Calu3 (cell line): ENCODE data around the gene KRT85. TPM values are rescaled to one million over a fixed set of nuclear protein-coding genes. Genes with fewer than 3 reads are reported as not detected.

Experiments used
- BruUV-seq: library from RNA; stranded (reverse); fragments of 400-500 nt; replicated peaks from 2 replicates; lab custom pipeline; 2021; lab: Mats Ljungman, UMichigan
- CTCF ChIA-PET: fragments of 300-600 bp; sonication (Branson Sonifier 250); formaldehyde crosslinking; loops from one replicate; lab custom pipeline; 2022; ENCODE audit warnings: antibody characterized with exemption; lab: Charles Lee
- DNase-seq: peaks from one replicate; pipeline ENCODE4 v3.0.0; 2022
- H3K27ac Mint-ChIP-seq: one replicate; pipeline ENCODE4 v1.8.0; 2022; ENCODE audit warnings: mixed read lengths; ENCODE audit not compliant: unreplicated experiment
- H3K27me3 Mint-ChIP-seq: one replicate; pipeline ENCODE4 v1.8.0; 2022; ENCODE audit warnings: mixed read lengths; ENCODE audit not compliant: unreplicated experiment
- H3K36me3 Mint-ChIP-seq: one replicate; pipeline ENCODE4 v1.8.0; 2022; ENCODE audit warnings: mild to moderate bottlenecking, moderate library complexity, mixed read lengths; ENCODE audit not compliant: insufficient read depth, unreplicated experiment
- H3K4me1 Mint-ChIP-seq: one replicate; pipeline ENCODE4 v1.8.0; 2022; ENCODE audit warnings: mild to moderate bottlenecking, low read depth, mixed read lengths; ENCODE audit not compliant: unreplicated experiment
- H3K4me3 Mint-ChIP-seq: one replicate; pipeline ENCODE4 v1.8.0; 2022; ENCODE audit warnings: mild to moderate bottlenecking, low read depth, moderate library complexity, mixed read lengths; ENCODE audit not compliant: unreplicated experiment
- H3K9me3 Mint-ChIP-seq: one replicate; pipeline ENCODE4 v1.8.0; 2022; ENCODE audit warnings: low read depth, mixed read lengths; ENCODE audit not compliant: unreplicated experiment
- intact Hi-C: fragments of 100-400 bp; cut with micrococcal nuclease; formaldehyde crosslinking; loops from one replicate; pipeline ENCODE4 v1.10.0; 2022; ENCODE audit not compliant: unreplicated experiment
- total RNA-seq: library from RNA; stranded (reverse); gene quantifications from 2 replicates; pipeline ENCODE4 v1.2.3, GENCODE V29; 2022
- TF ChIP-seq, protein P1 (sequence below): fragments of 200-600 bp; IDR thresholded peaks from one replicate; pipeline ENCODE4 v1.8.0; 2022; ENCODE audit warnings: antibody characterized with exemption; ENCODE audit not compliant: unreplicated experiment

Gene KRT85
- total RNA-seq, 1 experiment from 2014 or later: not detected

DNA sequence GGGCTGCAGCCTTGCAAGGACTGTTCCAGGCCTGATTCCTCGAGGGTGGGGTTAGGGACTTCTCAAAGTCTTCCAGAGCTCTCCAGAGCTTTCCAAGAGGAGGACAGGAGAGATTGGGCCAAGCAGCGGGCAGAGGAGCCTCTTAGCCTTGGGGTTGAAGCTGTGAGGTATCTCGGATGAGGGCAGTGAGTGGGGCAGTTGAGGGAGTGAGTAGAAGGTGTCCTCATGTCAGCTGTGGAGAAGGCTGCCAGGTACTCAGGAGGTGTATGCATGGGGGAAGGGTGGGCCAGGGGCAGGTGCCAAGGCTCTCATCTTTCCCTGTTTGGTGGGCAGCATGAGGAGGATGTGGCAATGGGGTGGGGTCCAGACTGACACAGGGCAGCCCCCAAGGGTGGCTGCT lies 53.8 kb downstream of the KRT85 start:
- no peaks in the 10 kb centered on the region for H3K9me3 Mint-ChIP-seq
- peaks cover 24% of the 10 kb centered on the region for H3K4me1 Mint-ChIP-seq
- DNase-seq: no peak
- CTCF ChIA-PET: no interaction called here
- BruUV-seq: no TSS peak
- H3K27ac Mint-ChIP-seq: no peak overlapping the region
- TF ChIP-seq, protein P1, sequence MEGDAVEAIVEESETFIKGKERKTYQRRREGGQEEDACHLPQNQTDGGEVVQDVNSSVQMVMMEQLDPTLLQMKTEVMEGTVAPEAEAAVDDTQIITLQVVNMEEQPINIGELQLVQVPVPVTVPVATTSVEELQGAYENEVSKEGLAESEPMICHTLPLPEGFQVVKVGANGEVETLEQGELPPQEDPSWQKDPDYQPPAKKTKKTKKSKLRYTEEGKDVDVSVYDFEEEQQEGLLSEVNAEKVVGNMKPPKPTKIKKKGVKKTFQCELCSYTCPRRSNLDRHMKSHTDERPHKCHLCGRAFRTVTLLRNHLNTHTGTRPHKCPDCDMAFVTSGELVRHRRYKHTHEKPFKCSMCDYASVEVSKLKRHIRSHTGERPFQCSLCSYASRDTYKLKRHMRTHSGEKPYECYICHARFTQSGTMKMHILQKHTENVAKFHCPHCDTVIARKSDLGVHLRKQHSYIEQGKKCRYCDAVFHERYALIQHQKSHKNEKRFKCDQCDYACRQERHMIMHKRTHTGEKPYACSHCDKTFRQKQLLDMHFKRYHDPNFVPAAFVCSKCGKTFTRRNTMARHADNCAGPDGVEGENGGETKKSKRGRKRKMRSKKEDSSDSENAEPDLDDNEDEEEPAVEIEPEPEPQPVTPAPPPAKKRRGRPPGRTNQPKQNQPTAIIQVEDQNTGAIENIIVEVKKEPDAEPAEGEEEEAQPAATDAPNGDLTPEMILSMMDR: no peak
- H3K27me3 Mint-ChIP-seq: peaks cover 19% of the 10 kb centered on the region
- peaks cover 1% of the 10 kb centered on the region for H3K36me3 Mint-ChIP-seq
- no peak overlapping the region for H3K4me3 Mint-ChIP-seq
- intact Hi-C loops: no loop called here

DNA sequence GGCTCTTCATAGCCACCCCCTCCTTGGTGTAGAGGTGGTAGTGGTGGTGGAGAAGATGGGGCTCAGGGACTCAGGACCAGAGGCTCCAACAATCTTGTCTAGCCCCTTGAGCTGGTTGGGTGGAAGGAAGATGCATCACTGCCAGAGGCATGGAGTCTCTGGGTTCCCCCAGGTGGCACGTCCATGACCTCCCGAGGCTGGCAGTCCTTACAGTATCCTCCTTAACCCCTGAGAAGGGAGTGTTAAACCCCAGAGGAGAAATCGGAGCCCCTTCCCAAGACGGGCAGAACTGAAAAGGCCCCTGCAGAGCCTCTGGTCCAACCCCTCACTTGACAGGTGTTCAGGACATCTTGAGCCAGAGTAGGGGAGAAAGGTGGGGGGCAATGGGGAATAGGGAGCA lies 55.2 kb downstream of the KRT85 start:
- peaks cover 6% of the 10 kb centered on the region for H3K36me3 Mint-ChIP-seq
- H3K4me3 Mint-ChIP-seq: no peak overlapping the region
- DNase-seq: no peak
- CTCF ChIA-PET: interaction anchor here (0.7 kb wide), 2 partner anchors 11 to 1710 kb away, joined by 3 to 4 read pairs; no protein-coding TSS in a partner anchor
- peaks cover 25% of the 10 kb centered on the region for H3K4me1 Mint-ChIP-seq
- intact Hi-C loops: no loop called here
- H3K27ac Mint-ChIP-seq: no peak overlapping the region
- TF ChIP-seq, protein P1: no peak
- H3K27me3 Mint-ChIP-seq: peaks cover 19% of the 10 kb centered on the region
- no peaks in the 10 kb centered on the region for H3K9me3 Mint-ChIP-seq
- BruUV-seq: no TSS peak

DNA sequence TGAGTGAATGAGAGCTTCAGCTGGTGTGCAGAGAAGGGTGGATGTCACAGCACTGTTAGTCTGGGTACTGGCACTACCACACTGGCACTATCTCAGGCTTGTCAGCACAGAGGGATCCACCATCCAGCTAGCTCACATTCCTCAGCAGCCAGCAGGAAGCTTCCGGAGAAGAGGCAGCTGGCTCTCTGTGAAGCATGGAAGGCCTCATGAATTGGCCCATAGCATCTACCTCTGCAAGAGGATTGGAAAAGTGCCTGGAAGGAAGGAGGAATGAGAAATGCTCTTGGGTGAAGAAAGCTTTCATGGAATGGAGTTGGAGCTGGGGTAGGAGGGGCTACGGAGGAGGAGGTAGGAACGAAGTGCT lies 56.0 kb downstream of the KRT85 start:
- H3K27ac Mint-ChIP-seq: no peak overlapping the region
- no peak for DNase-seq
- no TSS peak for BruUV-seq
- peaks cover 29% of the 10 kb centered on the region for H3K4me1 Mint-ChIP-seq
- intact Hi-C loops: no loop called here
- H3K36me3 Mint-ChIP-seq: peaks cover 6% of the 10 kb centered on the region
- no peak overlapping the region for H3K4me3 Mint-ChIP-seq
- CTCF ChIA-PET: interaction anchor here (1.0 kb wide), 1 partner anchor 16 kb away, joined by 3 read pairs; no protein-coding TSS in a partner anchor
- H3K9me3 Mint-ChIP-seq: no peaks in the 10 kb centered on the region
- peaks cover 19% of the 10 kb centered on the region for H3K27me3 Mint-ChIP-seq
- TF ChIP-seq, protein P1: no peak

DNA sequence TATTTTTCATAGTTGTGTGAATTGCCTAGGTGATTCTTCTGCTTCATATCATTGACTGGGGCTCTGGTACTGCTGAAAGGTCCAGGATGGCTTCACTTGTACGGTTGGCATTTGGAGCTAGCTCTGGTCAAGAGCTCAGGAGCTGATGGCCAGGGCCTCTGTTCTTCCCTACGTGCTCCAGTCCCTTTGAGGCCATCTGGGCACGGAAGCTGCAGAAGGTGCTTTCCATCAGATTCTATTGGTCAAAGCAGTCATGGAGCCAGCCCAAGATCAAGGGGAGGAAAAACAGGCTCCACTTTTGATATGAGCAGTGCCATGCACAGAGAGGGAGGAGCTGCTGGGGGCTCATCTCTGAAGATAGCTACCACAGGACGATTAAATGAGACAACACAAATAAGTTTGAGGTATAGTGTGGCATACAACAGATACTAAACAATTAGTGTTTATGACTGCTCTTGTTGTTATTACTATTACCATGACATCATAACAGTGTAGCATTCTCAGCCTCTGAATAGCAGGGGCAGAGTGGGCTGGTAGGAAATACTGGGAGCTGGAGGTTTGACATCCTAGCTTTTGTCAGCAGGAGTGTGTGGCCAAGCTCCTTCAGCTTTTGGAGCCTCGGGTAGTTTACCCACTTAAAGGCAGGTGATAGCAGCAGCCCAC lies 56.5 kb downstream of the KRT85 start:
- no peak overlapping the region for H3K4me3 Mint-ChIP-seq
- no peak overlapping the region for H3K27ac Mint-ChIP-seq
- no peaks in the 10 kb centered on the region for H3K9me3 Mint-ChIP-seq
- no peak for DNase-seq
- H3K4me1 Mint-ChIP-seq: peaks cover 33% of the 10 kb centered on the region
- peaks cover 19% of the 10 kb centered on the region for H3K27me3 Mint-ChIP-seq
- peaks cover 6% of the 10 kb centered on the region for H3K36me3 Mint-ChIP-seq
- no TSS peak for BruUV-seq
- CTCF ChIA-PET: interaction anchor here (1.0 kb wide), 1 partner anchor 17 kb away, joined by 3 read pairs; no protein-coding TSS in a partner anchor
- TF ChIP-seq, protein P1: no peak
- intact Hi-C loops: no loop called here

Other genes with a start within 250 kb of the KRT85 start
- gene KRT80, start 175.5 kb downstream of the KRT85 start, total RNA-seq: 32.7 and 45.5 TPM in 2 replicates
- gene KRT7, start 134.2 kb downstream of the KRT85 start, total RNA-seq: 2,370 and 2,828 TPM in 2 replicates
- gene KRT86, start 92.8 kb downstream of the KRT85 start, total RNA-seq: 2.6 and 3.6 TPM in 2 replicates
- 0.28 and 0.61 TPM in 2 replicates for gene KRT81, start 75.9 kb downstream of the KRT85 start, total RNA-seq
- gene KRT83, start 46.1 kb downstream of the KRT85 start, total RNA-seq: not detected in 2 replicates
- gene KRT84, start 18.2 kb upstream of the KRT85 start, total RNA-seq: not detected in 2 replicates
- not detected in 2 replicates for gene KRT82, start 38.9 kb upstream of the KRT85 start, total RNA-seq
- not detected in 2 replicates for gene KRT75, start 66.9 kb upstream of the KRT85 start, total RNA-seq
- 2.2 and 5.6 TPM in 2 replicates for gene KRT6B, start 84.7 kb upstream of the KRT85 start, total RNA-seq
- not detected in 2 replicates for gene KRT6C, start 106.3 kb upstream of the KRT85 start, total RNA-seq
- 0.24 TPM in 1 of 2 replicates, not detected in the other for gene KRT6A, start 125.8 kb upstream of the KRT85 start, total RNA-seq
- 0.32 and 1.3 TPM in 2 replicates for gene KRT5, start 152.9 kb upstream of the KRT85 start, total RNA-seq
- not detected in 2 replicates for gene KRT71, start 185.7 kb upstream of the KRT85 start, total RNA-seq
- not detected in 2 replicates for gene KRT74, start 206.4 kb upstream of the KRT85 start, total RNA-seq
- not detected in 2 replicates for gene KRT72, start 234.0 kb upstream of the KRT85 start, total RNA-seq